VCaP (cell line): ENCODE results near the gene MLC1.

Experiments
- H3K27ac ChIP-seq: fragments of 450-650 bp; 2 replicates; pipeline ENCODE4 v1.5.1; 2017
- TF ChIP-seq, protein P1 (sequence below): fragments of 450-650 bp; conservative IDR thresholded peaks from 2 replicates; pipeline ENCODE4 v1.5.1; 2017; ENCODE audit warnings: mild to moderate bottlenecking, moderate library complexity

Gene MLC1

DNA sequence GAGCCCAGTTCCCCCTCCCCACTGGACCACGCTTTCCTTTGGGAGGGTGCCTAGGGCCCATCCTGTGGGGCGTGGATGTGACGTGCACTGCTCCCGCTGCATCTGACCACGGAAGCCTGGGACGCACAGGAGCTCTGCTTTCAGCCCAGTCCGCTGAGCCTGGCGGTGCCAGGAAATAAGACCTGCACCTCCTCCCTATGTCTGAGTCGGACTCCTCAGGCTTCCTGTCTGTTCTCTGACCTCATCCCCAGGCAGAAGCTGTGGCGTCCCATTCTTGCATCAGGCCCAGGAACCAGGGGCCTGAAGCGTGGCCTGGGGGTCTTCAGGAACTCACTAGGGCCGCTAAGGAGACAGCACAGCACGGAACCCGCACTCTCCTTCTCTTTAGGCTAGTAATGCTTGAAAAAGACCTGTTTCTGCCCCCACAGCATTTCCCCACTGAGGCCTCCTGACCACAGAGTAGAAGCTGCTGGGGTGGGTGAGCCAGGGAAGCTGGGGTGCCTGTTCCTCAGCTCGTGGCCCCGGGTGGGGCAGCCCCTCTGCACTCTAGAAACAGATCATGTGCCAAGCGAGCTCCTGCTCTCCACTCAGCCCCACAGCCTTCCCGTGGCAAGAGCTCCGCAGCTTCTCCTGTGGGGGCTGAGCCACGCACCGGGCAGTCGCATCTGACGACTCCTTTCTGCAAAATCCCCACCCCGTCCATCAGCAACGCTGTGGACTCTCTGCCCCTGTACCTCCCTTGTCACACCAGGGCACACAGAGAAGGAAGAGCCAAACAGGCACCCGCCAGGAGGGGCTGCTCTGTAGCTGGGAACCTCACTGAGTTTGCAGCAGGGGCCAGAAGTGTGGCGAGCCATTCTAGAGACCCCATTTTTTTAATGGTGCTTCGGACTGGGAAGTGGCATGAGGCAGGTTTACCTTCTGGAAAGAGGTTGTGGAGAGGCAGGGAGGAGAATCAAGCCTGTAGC lies 27.2 kb upstream of the MLC1 start:
- TF ChIP-seq, protein P1, sequence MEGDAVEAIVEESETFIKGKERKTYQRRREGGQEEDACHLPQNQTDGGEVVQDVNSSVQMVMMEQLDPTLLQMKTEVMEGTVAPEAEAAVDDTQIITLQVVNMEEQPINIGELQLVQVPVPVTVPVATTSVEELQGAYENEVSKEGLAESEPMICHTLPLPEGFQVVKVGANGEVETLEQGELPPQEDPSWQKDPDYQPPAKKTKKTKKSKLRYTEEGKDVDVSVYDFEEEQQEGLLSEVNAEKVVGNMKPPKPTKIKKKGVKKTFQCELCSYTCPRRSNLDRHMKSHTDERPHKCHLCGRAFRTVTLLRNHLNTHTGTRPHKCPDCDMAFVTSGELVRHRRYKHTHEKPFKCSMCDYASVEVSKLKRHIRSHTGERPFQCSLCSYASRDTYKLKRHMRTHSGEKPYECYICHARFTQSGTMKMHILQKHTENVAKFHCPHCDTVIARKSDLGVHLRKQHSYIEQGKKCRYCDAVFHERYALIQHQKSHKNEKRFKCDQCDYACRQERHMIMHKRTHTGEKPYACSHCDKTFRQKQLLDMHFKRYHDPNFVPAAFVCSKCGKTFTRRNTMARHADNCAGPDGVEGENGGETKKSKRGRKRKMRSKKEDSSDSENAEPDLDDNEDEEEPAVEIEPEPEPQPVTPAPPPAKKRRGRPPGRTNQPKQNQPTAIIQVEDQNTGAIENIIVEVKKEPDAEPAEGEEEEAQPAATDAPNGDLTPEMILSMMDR, result no peak
- no peak overlapping the region for H3K27ac ChIP-seq

DNA sequence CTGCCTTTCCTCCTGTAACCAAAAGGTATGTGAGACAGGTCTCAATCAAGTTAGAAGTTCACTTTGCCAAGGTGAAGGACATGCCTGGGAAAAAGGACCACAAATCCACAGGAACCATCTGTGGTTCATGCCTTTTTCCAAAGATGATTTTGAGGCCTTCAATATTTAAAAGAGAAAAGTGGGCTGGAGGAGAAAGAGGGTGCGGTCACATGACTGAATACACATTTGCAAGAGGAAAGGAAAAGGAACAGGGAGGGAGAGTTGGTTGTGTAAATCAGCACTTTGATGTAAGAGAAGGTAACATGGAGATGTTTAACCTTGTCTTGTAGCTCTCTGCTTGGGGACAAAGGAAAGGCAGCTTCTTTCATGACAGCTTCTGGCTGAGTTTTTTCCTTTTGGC lies 25.8 kb upstream of the MLC1 start:
- H3K27ac ChIP-seq, result no peak overlapping the region

DNA sequence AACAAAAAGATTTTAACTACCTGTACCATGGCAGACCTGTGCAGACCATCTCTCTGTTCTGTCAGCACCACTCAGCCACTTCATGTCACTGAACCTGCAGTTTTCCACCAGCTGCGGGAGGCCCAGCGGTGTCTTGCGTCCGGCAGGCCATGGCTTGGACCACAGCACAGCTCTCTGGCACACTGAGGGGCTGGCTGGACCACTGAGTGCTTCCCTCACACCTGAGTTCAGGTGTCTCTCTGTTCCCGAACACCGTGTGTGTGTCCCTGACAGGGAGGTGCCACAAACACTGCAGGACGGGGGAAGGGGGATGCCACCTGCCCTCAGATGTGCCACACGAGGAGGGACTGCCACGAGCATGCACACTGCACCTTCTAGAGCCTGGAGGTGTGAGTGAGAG lies 22.3 kb upstream of the MLC1 start:
- H3K27ac ChIP-seq, result no peak overlapping the region
- TF ChIP-seq, protein P1, result no peak

More for the DNA sequence above, 25.8 kb upstream of the MLC1 start:
- TF ChIP-seq, protein P1, result no peak

DNA sequence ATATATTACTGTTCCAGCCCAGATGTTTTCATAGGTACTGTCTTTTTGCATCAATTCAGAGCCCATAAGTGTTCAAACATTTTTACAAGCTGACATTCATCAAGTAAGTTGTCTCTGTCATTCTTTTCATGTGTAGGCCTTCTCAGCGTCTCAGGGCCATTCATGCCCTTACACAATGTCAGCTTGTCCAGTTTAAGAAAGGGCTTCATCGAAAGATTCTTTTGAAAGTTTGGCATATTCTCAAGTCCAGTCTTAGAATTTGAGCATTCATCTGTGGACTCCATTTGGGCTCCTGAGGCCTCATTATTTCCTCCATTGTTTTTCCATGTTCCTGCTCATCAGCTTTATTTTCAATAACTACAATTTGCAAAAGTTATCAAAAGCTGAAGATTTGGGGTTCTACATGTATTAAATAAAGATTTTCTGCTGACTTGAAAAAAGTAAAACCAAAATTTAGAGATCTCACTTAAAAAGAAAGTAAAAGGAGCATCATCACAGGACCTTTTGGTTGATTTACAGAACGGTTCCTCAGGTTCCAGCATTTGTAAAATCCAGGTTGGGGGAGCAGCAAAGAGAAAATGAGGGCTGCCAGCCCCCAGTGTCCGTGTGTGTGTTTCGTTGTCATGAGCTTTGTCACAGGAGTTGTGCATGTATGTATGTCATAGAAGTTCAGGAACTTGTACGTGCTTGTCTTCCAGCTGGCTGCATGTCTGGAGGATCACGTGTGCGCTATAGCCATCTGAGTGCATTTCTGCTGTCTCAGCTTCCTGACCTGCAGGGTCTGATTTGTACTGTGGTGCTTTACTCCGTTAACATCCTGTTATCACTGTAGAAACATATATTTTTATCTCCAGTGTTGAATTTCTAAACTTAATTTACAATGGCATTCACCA lies 20.2 kb upstream of the MLC1 start:
- H3K27ac ChIP-seq, result no peak overlapping the region
- TF ChIP-seq, protein P1, result no peak

DNA sequence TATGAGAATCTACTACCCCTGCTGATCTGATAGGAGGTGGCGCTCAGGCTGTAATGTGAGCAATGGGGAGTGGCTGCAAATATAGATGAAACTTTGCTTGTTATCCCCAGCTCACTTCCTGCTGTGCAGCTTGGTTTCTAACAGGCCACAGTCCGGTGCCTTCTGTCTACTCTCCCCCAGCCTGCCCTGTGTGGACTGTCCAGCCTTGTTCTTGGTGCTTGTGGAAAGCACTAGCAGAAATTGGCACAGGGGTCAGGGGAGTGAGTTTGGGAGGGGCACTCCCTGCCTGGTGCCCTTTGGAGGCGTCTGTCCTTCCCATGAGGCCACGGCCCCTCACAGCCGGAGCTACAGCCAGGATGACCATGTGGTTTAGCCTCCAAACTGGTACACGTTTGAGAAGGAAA lies 18.9 kb upstream of the MLC1 start:
- no peak overlapping the region for H3K27ac ChIP-seq
- TF ChIP-seq, protein P1, result no peak

DNA sequence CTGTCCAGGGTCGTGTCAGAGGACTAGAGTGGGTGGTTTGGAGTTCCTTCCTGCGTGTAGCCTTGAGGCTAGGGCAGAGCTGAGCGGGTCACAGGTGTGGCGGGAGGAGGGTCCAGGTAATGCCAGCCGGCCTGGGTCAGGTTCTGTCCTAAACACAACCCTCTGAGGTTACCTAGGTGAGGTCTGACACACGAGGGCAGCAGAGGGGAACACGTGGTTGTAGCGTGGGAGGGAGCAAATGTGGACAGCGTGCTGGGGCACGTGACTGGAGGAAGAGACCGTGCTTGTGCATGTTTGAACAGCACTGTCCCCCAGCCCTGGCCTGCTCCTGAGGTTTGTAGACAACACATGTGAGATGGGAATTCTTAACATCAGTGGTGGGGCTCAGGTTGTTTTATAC lies 17.7 kb upstream of the MLC1 start:
- TF ChIP-seq, protein P1, result no peak
- H3K27ac ChIP-seq, result no peak overlapping the region

DNA sequence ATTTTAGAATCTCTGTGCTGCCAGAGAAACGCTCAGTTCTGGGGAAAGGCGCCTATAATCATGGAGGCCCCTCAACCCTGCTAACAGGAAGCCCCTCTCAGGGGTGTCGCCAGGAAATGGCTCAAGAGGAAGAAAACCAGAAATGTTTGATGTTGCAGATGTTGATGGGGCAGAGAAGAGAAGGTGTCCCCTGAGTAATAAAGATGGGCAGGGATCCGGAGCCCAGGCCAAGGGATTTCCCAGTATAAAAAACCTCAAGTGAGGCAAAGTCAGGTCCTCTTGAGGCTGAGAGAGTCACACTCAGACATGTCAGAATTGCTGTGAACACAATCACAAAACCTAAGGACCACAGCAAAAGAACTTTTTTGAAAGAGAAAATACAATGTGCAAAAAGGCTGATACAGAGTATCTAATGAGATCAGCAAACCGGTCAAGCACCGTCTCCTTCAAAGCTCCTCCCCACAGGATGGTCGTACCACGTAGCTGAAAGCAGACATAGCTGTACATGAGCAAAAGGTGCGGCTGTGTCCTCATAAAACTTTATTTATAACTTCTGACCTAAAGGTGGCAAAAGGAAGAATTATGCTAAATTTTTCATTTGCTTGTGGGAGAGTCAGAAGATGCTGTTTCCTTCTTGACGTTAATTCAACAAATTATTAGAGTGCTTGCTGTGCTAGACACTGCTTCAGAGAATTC lies 16.8 kb upstream of the MLC1 start:
- no peak overlapping the region for H3K27ac ChIP-seq
- TF ChIP-seq, protein P1, result no peak
